HEK293T (cell line): ENCODE data around the gene AP3S2.

Experiments used
- CTCF ChIA-PET: fragments of 350-600 bp; formaldehyde crosslinking; extraction: SDS; loops from one replicate; lab custom pipeline; 2021; ENCODE audit warnings: antibody characterized with exemption, inconsistent platforms; lab: Yijun Ruan, JAX
- POLR2A ChIA-PET: fragments of 350-600 bp; formaldehyde crosslinking; extraction: SDS; loops from one replicate; lab custom pipeline; 2020; ENCODE audit warnings: antibody characterized with exemption, inconsistent platforms; lab: Yijun Ruan, JAX
- DNase-seq: peaks from one replicate; pipeline ENCODE4 v3.0.0; 2012; ENCODE audit warnings: mixed read lengths; ENCODE audit errors: extremely low spot score
- ARNT ChIP-seq: fragments of 450-650 bp; IDR thresholded peaks from 2 replicates; pipeline ENCODE4 v1.6.1; 2017; ENCODE audit warnings: mild to moderate bottlenecking
- BHLHE40 ChIP-seq: fragments of 450-650 bp; IDR thresholded peaks from 2 replicates; pipeline ENCODE4 v1.6.1; 2016; ENCODE audit warnings: mild to moderate bottlenecking, moderate library complexity, borderline replicate concordance
- CTBP1 ChIP-seq: fragments of 450-650 bp; IDR thresholded peaks from 2 replicates; pipeline ENCODE4 v1.6.1; 2016; ENCODE audit warnings: borderline replicate concordance
- ELF4 ChIP-seq: fragments of 450-650 bp; IDR thresholded peaks from 2 replicates; pipeline ENCODE4 v1.6.1; 2017; ENCODE audit warnings: antibody characterized with exemption
- FOXA1 ChIP-seq: fragments of 450-650 bp; IDR thresholded peaks from 2 replicates; pipeline ENCODE4 v1.6.1; 2016; ENCODE audit warnings: mild to moderate bottlenecking
- FOXK2 ChIP-seq: fragments of 450-650 bp; IDR thresholded peaks from 2 replicates; pipeline ENCODE4 v1.6.1; 2016; ENCODE audit warnings: mild to moderate bottlenecking
- FOXM1 ChIP-seq: fragments of 450-650 bp; IDR thresholded peaks from 2 replicates; pipeline ENCODE4 v1.6.1; 2017; ENCODE audit warnings: mild to moderate bottlenecking, borderline replicate concordance
- HDGF ChIP-seq: fragments of 450-650 bp; IDR thresholded peaks from 2 replicates; pipeline ENCODE4 v1.6.1; 2017; ENCODE audit warnings: antibody characterized with exemption, borderline replicate concordance
- L3MBTL2 ChIP-seq: fragments of 450-650 bp; conservative IDR thresholded peaks from 2 replicates; pipeline ENCODE4 v1.6.1; 2016; ENCODE audit warnings: mild to moderate bottlenecking
- LEF1 ChIP-seq: fragments of 450-650 bp; IDR thresholded peaks from 2 replicates; pipeline ENCODE4 v1.6.1; 2017; ENCODE audit warnings: mild to moderate bottlenecking, borderline replicate concordance
- NFRKB ChIP-seq: fragments of 450-650 bp; IDR thresholded peaks from 2 replicates; pipeline ENCODE4 v1.6.1; 2016; ENCODE audit warnings: mild to moderate bottlenecking, moderate library complexity
- SP1 ChIP-seq: fragments of 450-650 bp; IDR thresholded peaks from 2 replicates; pipeline ENCODE4 v1.6.1; 2017
- SUZ12 ChIP-seq: fragments of 450-650 bp; IDR thresholded peaks from 2 replicates; pipeline ENCODE4 v1.6.1; 2016; ENCODE audit warnings: mild to moderate bottlenecking
- TARDBP ChIP-seq: fragments of 450-650 bp; IDR thresholded peaks from 2 replicates; pipeline ENCODE4 v1.6.1; 2016
- ZNF384 ChIP-seq: fragments of 450-650 bp; IDR thresholded peaks from 2 replicates; pipeline ENCODE4 v1.6.1; 2016
- TF ChIP-seq, protein P1 (sequence below): fragments of 450-650 bp; IDR thresholded peaks from 2 replicates; pipeline ENCODE4 v1.6.1; 2016

AP3S2 gene

DNA sequence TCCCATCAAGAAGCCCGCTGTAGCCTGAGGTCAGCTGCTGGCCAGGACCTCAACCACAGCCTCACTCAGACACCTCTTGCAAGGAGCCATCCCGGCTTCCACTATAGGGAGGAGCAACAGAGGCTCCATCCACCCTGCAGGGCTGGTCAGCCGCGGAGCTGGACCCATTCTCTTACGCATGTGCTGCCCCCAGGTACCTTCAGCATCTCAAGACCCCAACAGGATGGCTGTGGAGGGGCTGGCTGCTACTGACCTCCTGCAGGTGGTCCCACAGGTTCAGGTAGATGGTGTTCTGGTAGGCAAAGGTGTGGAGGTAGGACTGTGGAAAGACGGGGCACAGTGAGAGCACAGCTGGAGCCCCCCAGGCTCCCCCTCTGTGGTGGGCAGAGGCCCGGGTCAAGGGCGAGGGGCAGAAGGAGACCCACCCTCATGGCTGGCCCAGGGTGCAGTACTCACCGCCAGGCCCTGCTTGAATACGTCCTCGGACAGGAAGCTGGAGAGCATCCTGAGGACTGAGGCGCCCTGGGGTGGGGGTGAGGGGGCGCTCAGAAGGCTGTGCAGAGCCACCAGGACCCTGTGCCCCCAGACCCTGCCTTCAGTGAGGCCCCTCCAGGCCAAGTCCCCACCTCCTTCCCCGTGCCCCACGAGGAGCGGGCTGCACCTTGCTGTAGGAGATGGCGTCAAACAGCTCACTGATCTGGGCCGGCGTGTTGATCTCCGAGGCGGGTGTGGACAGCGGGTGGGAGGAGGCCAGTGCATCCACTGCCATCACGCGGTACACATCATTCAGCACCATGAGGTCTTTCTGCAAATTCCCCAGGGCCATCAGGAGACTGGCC is 90.6 kb downstream of the AP3S2 start:
- ChIA-PET POLR2A (interaction anchor here (0.8 kb wide), 1 partner anchor 45 kb away, joined by 3 read pairs; no protein-coding TSS in a partner anchor), CTCF (interaction anchor here (0.6 kb wide), 1 partner anchor 30 kb away, joined by 4 read pairs; no protein-coding TSS in a partner anchor)
- TF ChIP-seq SP1 (no peak), ELF4 (no peak), TARDBP (no peak), FOXM1 (no peak), BHLHE40 (no peak), LEF1 (no peak), FOXK2 (no peak), L3MBTL2 (no peak), HDGF (no peak)
- DNase-seq, result no peak

DNA sequence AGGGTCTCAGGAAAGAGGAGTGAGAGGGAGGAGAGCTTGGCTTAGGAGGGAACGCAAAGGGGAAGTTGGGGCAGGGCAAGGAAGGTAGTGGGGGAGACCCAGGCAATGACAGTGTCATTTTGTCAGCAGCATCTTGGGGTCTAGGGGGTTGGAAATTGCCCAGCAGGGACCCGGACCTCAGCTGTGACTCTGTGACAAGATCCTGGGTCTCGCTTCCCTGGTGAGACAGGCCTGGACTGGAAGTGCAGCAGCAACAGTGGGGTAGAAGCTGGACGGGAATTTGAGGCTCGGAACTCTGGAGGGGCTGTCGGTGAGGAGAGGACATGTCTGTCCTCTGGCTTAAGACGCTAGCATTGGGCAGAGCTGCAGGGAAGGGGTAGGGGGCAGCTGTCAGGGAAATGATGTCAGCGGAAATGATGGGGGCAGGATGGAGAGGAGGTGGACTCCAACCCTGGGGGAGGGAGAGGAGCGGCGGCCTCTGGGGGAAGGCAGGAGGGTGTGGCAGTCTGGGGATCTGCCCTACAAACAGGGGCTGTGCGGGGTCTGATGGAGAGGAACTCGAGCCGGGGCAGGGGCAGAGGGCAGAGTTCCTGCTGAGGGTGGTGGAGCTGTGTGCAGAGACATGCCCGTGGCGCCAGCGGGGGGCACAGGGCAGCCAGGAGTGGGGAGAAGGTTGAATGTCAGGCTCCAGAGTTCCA is 91.4 kb downstream of the AP3S2 start:
- ChIA-PET CTCF (interaction anchor here (0.6 kb wide), 1 partner anchor 29 kb away, joined by 4 read pairs; no protein-coding TSS in a partner anchor), POLR2A (interaction anchor here (0.8 kb wide), 1 partner anchor 44 kb away, joined by 3 read pairs; no protein-coding TSS in a partner anchor)
- TF ChIP-seq L3MBTL2 (no peak), NFRKB (no peak)
- no peak for DNase-seq

DNA sequence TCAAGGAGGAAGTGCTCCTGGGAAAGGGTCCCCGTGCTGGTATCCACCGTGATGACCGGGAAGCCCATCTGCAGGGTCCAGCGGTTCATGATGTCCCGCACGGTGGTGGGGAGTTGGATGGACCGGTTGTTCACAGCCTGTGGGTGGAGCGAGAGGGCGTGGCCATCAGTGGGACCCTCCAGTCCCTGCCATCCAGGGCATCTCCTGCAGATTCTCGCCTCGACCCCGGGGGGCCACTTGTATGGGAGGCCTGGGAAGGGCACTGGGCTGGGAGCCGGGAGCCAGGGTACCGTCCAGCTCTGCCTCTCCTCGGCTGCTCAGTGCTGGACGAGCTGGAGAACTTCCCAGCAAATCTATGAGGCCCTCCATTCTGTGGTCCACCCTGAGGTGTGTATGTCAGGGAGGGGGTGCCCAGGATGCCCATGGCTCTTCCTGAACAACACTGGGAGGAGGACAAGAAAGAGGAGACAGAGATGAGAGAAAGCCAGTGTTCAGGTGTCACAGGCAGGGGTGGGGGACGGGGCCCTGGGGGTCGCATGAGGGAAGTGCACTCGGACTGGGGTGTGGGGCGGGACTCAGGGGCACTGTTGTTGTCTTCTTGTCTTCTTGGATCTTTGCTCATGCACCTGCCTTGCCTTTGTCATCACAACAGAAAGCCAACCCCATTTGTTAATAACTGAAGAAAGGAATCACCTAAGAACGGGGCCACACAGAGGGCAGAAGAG is 92.2 kb downstream of the AP3S2 start:
- TF ChIP-seq BHLHE40 (no peak), CTBP1 (no peak), ZNF384 (no peak), FOXM1 (no peak), SP1 (no peak), HDGF (no peak), FOXA1 (no peak), FOXK2 (no peak), NFRKB (no peak), TARDBP (no peak), ELF4 (no peak), SUZ12 (no peak), LEF1 (no peak)
- TF ChIP-seq, protein P1, sequence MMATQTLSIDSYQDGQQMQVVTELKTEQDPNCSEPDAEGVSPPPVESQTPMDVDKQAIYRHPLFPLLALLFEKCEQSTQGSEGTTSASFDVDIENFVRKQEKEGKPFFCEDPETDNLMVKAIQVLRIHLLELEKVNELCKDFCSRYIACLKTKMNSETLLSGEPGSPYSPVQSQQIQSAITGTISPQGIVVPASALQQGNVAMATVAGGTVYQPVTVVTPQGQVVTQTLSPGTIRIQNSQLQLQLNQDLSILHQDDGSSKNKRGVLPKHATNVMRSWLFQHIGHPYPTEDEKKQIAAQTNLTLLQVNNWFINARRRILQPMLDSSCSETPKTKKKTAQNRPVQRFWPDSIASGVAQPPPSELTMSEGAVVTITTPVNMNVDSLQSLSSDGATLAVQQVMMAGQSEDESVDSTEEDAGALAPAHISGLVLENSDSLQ, result no peak
- CTCF ChIA-PET, result no interaction called here
- POLR2A ChIA-PET, result no interaction called here
- DNase-seq, result no peak

DNA sequence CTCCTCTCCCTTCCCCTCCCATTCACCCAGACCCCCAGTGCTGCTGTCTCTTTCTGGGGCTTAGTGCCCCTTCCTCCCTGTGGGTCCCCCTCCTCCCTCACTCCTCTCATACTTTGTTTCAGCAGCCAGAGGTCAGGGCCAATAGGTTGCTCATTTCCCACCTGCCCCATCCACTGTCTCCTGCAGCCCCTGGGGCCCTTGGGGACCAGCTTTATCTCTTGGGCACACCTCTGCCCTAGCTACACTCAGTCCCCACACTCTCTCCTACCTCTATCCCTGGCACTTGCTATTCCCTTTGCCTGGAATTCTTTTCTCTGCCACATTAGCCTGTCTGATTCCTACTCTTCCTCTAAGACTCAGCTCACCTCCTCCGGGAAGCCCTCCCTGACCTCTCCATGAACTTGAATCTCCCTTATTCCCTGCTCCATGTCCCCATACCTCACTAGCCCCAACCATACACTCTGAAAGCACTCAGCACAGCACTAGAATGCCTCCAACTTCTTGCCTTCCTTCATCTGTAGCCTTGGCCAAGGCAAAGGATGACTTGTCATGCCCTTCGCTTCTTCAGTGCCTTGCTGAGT is 93.8 kb downstream of the AP3S2 start:
- TF ChIP-seq L3MBTL2, result no peak
- no peak for TF ChIP-seq FOXK2
- no peak for TF ChIP-seq FOXM1
- TF ChIP-seq ARNT, result no peak
- TF ChIP-seq FOXA1, result no peak
- no peak for TF ChIP-seq TARDBP
- no peak for TF ChIP-seq ZNF384
- TF ChIP-seq CTBP1, result no peak
- no peak for TF ChIP-seq HDGF
- TF ChIP-seq NFRKB, result no peak
- no peak for TF ChIP-seq ELF4
- no peak for TF ChIP-seq LEF1
- TF ChIP-seq, protein P1, result no peak
- TF ChIP-seq SUZ12, result no peak
- CTCF ChIA-PET, result no interaction called here
- no peak for DNase-seq
- POLR2A ChIA-PET, result no interaction called here

DNA sequence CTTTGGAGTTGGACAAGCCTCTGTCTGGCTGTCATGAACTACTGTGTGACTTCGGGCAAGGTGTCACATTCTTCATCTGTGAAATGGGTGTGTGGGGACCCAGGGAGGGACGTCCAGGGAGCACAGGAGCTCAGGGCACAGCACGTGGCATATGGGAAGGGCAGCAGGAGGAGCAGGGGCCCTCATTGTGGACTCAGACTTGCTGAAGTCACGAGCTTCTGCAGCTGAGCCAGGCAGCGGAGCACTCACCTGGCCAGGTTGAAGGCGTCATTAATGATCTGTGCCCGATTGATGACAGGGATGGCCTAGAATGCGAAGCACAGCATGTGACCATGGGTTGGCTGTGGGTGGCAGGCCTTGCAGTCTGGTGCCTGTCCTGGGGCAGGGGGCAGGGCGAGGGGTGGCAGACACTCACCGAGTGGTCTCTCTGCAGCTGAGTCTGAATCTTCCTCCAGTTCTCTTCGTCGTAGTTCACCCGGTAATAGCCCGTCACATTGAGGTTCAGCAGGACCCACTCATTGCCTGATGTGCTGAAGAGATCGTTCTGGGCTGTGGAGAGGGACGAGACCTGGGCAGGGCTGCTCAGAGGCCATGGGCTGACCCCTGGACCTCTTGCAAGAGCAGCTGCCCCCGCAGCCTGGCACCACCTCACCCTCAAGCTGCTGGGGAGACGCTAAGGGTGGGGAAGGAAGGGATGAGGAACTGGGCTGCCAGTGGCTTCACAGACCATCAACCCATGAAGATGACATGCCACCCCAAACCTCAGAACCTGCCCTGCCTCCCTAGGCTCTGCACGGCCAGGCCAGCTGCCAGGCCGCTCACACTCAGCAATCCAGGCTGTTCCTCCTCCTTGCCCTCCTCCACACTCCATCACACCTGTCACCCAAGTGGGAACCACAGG is 94.5 kb downstream of the AP3S2 start:
- no peak for TF ChIP-seq FOXM1
- TF ChIP-seq CTBP1, result no peak
- no peak for TF ChIP-seq HDGF
- no peak for TF ChIP-seq ELF4
- TF ChIP-seq L3MBTL2, result no peak
- TF ChIP-seq FOXA1, result no peak
- TF ChIP-seq TARDBP, result no peak
- no peak for TF ChIP-seq ARNT
- no peak for TF ChIP-seq LEF1
- TF ChIP-seq ZNF384, result no peak
- TF ChIP-seq FOXK2, result no peak
- TF ChIP-seq BHLHE40, result no peak
- no peak for TF ChIP-seq SP1
- TF ChIP-seq, protein P1, result no peak
- TF ChIP-seq SUZ12, result no peak
- TF ChIP-seq NFRKB, result no peak
- POLR2A ChIA-PET, result interaction anchor here (1.4 kb wide), 1 partner anchor 16 kb away, joined by 3 read pairs; no protein-coding TSS in a partner anchor
- DNase-seq, result no peak
- CTCF ChIA-PET, result no interaction called here
